HEK293T (cell line): ENCODE data around the gene TMEM61.

Experiments
- ARNT ChIP-seq: fragments of 450-650 bp; IDR thresholded peaks from 2 replicates; pipeline ENCODE4 v1.6.1; 2017; ENCODE audit warnings: mild to moderate bottlenecking
- BHLHE40 ChIP-seq: fragments of 450-650 bp; IDR thresholded peaks from 2 replicates; pipeline ENCODE4 v1.6.1; 2016; ENCODE audit warnings: mild to moderate bottlenecking, moderate library complexity, borderline replicate concordance
- FOXA1 ChIP-seq: fragments of 450-650 bp; IDR thresholded peaks from 2 replicates; pipeline ENCODE4 v1.6.1; 2016; ENCODE audit warnings: mild to moderate bottlenecking
- FOXK2 ChIP-seq: fragments of 450-650 bp; IDR thresholded peaks from 2 replicates; pipeline ENCODE4 v1.6.1; 2016; ENCODE audit warnings: mild to moderate bottlenecking
- HDGF ChIP-seq: fragments of 450-650 bp; IDR thresholded peaks from 2 replicates; pipeline ENCODE4 v1.6.1; 2017; ENCODE audit warnings: antibody characterized with exemption, borderline replicate concordance
- LEF1 ChIP-seq: fragments of 450-650 bp; IDR thresholded peaks from 2 replicates; pipeline ENCODE4 v1.6.1; 2017; ENCODE audit warnings: mild to moderate bottlenecking, borderline replicate concordance
- SP1 ChIP-seq: fragments of 450-650 bp; IDR thresholded peaks from 2 replicates; pipeline ENCODE4 v1.6.1; 2017
- SUZ12 ChIP-seq: fragments of 450-650 bp; IDR thresholded peaks from 2 replicates; pipeline ENCODE4 v1.6.1; 2016; ENCODE audit warnings: mild to moderate bottlenecking
- TARDBP ChIP-seq: fragments of 450-650 bp; IDR thresholded peaks from 2 replicates; pipeline ENCODE4 v1.6.1; 2016
- TF ChIP-seq, protein P1 (sequence below): fragments of 450-650 bp; IDR thresholded peaks from 2 replicates; pipeline ENCODE4 v1.6.1; 2016

DNA sequence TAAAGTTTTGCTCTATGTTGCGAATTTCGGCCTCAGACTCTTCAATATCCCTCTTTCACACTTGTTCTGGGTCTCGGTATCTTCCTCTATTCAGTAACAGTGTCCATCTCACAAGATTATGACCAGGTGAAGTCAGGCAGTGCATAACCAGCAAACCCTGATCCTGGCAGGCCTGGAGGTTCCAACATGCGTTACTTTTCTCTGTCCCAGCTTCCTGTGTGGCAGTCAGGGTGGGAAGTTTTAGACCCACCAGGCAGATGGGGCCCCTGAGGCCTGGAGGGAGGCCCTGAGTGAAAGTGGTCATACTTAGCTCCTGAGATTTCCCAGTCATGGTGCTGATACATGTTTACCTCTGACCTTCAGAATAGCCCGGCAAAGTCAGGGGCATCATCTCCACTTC is 5.1 kb downstream of the TMEM61 start:
- TF ChIP-seq SP1 (no peak), ARNT (no peak), FOXK2 (no peak), HDGF (no peak), TARDBP (no peak), FOXA1 (no peak), BHLHE40 (no peak), SUZ12 (no peak), LEF1 (no peak)
- TF ChIP-seq, protein P1, sequence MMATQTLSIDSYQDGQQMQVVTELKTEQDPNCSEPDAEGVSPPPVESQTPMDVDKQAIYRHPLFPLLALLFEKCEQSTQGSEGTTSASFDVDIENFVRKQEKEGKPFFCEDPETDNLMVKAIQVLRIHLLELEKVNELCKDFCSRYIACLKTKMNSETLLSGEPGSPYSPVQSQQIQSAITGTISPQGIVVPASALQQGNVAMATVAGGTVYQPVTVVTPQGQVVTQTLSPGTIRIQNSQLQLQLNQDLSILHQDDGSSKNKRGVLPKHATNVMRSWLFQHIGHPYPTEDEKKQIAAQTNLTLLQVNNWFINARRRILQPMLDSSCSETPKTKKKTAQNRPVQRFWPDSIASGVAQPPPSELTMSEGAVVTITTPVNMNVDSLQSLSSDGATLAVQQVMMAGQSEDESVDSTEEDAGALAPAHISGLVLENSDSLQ = no peak
